Measurements from ENCODE around the gene UMODL1. TPM values are rescaled to one million over a fixed set of nuclear protein-coding genes. Genes with fewer than 3 reads are reported as not detected.

UMODL1 gene
- total and polyA plus RNA-seq, 2 experiments from 2014 or later, result 0.15 to 0.47 TPM

GRCh38 chr21:42107881-42108553 is 36.9 kb downstream of the UMODL1 start:
- Histone ChIP-seq H3K27ac (no peak overlapping the region), H3K9me3 (ENCODE audit: low read depth) (no peaks in the 10 kb centered on the region), H3K4me1 (ENCODE audit: insufficient read depth) (peaks cover 9% of the 10 kb centered on the region), H2AFZ (no peak overlapping the region), H3K36me3 (replicated peaks; ENCODE audit: insufficient read depth, low read depth) (no peaks in the 10 kb centered on the region), H4K20me1 (ENCODE audit: insufficient read depth, poor library complexity, severe bottlenecking) (no peaks in the 10 kb centered on the region), H3K4me2 (no peak overlapping the region), H3K27me3 (no peaks in the 10 kb centered on the region), H3K4me3 (no peak overlapping the region), H3K9me2 (replicated peaks; ENCODE audit: insufficient read depth) (no peaks in the 10 kb centered on the region), H3K79me2 (no peaks in the 10 kb centered on the region)
- peak; percentile 88 for DNase-seq (ENCODE audit: low spot score)
- TF ChIP-seq CTCF (IDR thresholded peaks at IDR 0.05; ENCODE audit: poor library complexity) (peak; percentile 72), EZH2phosphoT487 (IDR thresholded peaks at IDR 0.05; ENCODE audit: low read depth, severe bottlenecking, unreplicated experiment) (no peak)
- 36% methylated on average over 18 of the region's 18 CpGs for WGBS (ENCODE audit: low lambda C conversion rate, missing lambda C conversion rate)

- H3K27me3 ChIP-seq, result no peaks in the 10 kb centered on the region
- WGBS (ENCODE audit: low lambda C conversion rate, missing lambda C conversion rate), result 87% methylated on average over 21 of the region's 26 CpGs
- H3K36me3 ChIP-seq (replicated peaks; ENCODE audit: insufficient read depth, low read depth), result no peaks in the 10 kb centered on the region
- H3K27ac ChIP-seq, result no peak overlapping the region
- no peak overlapping the region for H3K4me2 ChIP-seq
- H3K9me3 ChIP-seq (ENCODE audit: low read depth), result no peaks in the 10 kb centered on the region
- H2AFZ ChIP-seq, result no peak overlapping the region
- TF ChIP-seq EZH2 (IDR thresholded peaks at IDR 0.05; ENCODE audit: borderline replicate concordance) (no peak), CTCF (IDR thresholded peaks at IDR 0.05; ENCODE audit: poor library complexity) (no peak), EZH2phosphoT487 (IDR thresholded peaks at IDR 0.05; ENCODE audit: low read depth, severe bottlenecking, unreplicated experiment) (no peak)
- H4K20me1 ChIP-seq (ENCODE audit: insufficient read depth, poor library complexity, severe bottlenecking), result no peaks in the 10 kb centered on the region
- no peaks in the 10 kb centered on the region for H3K9me2 ChIP-seq (replicated peaks; ENCODE audit: insufficient read depth)
- H3K4me3 ChIP-seq, result no peak overlapping the region
- H3K4me1 ChIP-seq (ENCODE audit: insufficient read depth), result peaks cover 6% of the 10 kb centered on the region
- DNase-seq (ENCODE audit: low spot score), result no peak
- H3K79me2 ChIP-seq, result no peaks in the 10 kb centered on the region
Observed at GRCh38 chr21:42108554-42109340, 37.6 kb downstream of the UMODL1 start.

- Histone ChIP-seq H3K4me3 (no peak overlapping the region), H3K9me3 (ENCODE audit: low read depth) (no peaks in the 10 kb centered on the region), H3K79me2 (no peaks in the 10 kb centered on the region), H4K20me1 (ENCODE audit: insufficient read depth, poor library complexity, severe bottlenecking) (no peaks in the 10 kb centered on the region), H3K4me1 (ENCODE audit: insufficient read depth) (peaks cover under 1% of the 10 kb centered on the region), H3K9me2 (replicated peaks; ENCODE audit: insufficient read depth) (no peaks in the 10 kb centered on the region), H2AFZ (no peak overlapping the region), H3K27ac (no peak overlapping the region), H3K36me3 (replicated peaks; ENCODE audit: insufficient read depth, low read depth) (no peaks in the 10 kb centered on the region), H3K4me2 (no peak overlapping the region), H3K27me3 (no peaks in the 10 kb centered on the region)
- no peak for TF ChIP-seq CTCF (IDR thresholded peaks at IDR 0.05; ENCODE audit: poor library complexity)
- no peak for TF ChIP-seq EZH2 (IDR thresholded peaks at IDR 0.05; ENCODE audit: borderline replicate concordance)
- TF ChIP-seq EZH2phosphoT487 (IDR thresholded peaks at IDR 0.05; ENCODE audit: low read depth, severe bottlenecking, unreplicated experiment), result no peak
- WGBS (ENCODE audit: low lambda C conversion rate, missing lambda C conversion rate), result 90% methylated on average over 14 of the region's 14 CpGs
- DNase-seq (ENCODE audit: low spot score), result no peak
Observed at GRCh38 chr21:42109473-42109872, 38.4 kb downstream of the UMODL1 start.
